ENCODE measurements around the gene TNFRSF25. TPM values are rescaled to one million over a fixed set of nuclear protein-coding genes. Genes with fewer than 3 reads are reported as not detected.
"Not testable (repeated sequence)": the region's sequence is repeated elsewhere in the genome, so short reads cannot be mapped to it uniquely, and the experiment has no call there.

Gene TNFRSF25
- polyA plus RNA-seq, 1 experiment, result 3.3 TPM

- Histone ChIP-seq H3K27me3 (ENCODE audit: control insufficient read depth, insufficient read depth, low read length) (peaks cover 10% of the 10 kb centered on the region), H3K4me3 (ENCODE audit: low read depth, low read length) (no peak overlapping the region), H3K36me3 (ENCODE audit: control insufficient read depth, insufficient read depth, low read length) (peaks cover 9% of the 10 kb centered on the region)
- no peak for DNase-seq (ENCODE audit: low read depth)
- TF ChIP-seq CTCF (IDR thresholded peaks at IDR 0.05; ENCODE audit: insufficient read depth, low read depth, low read length), result no peak
- ChIA-PET POLR2A (no interaction called here), CTCF (interaction anchor here (0.6 to 1.1 kb wide), 2 partner anchors 9 to 25 kb away, joined by 3 read pairs; no protein-coding TSS in a partner anchor)
Observed at GRCh38 chr1:6461051-6461530, 4.9 kb downstream of the TNFRSF25 start.

GRCh38 chr1:6460301-6461050, 5.5 kb downstream of the TNFRSF25 start:
- CTCF ChIA-PET, result interaction anchor here (0.6 to 1.2 kb wide), 5 partner anchors 10 to 186 kb away, joined by 3 to 6 read pairs (median 3); no protein-coding TSS in a partner anchor
- no peak for DNase-seq (ENCODE audit: low read depth)
- Histone ChIP-seq H3K27me3 (ENCODE audit: control insufficient read depth, insufficient read depth, low read length) (peaks cover 13% of the 10 kb centered on the region), H3K4me3 (ENCODE audit: low read depth, low read length) (no peak overlapping the region), H3K36me3 (ENCODE audit: control insufficient read depth, insufficient read depth, low read length) (peaks cover 9% of the 10 kb centered on the region)
- TF ChIP-seq CTCF (IDR thresholded peaks at IDR 0.05; ENCODE audit: insufficient read depth, low read depth, low read length), result no peak
- POLR2A ChIA-PET, result no interaction called here

GRCh38 chr1:6459850-6460265, 6.1 kb downstream of the TNFRSF25 start:
- POLR2A ChIA-PET, result no interaction called here
- peaks cover 13% of the 10 kb centered on the region for H3K27me3 ChIP-seq (ENCODE audit: control insufficient read depth, insufficient read depth, low read length)
- TF ChIP-seq CTCF (IDR thresholded peaks at IDR 0.05; ENCODE audit: insufficient read depth, low read depth, low read length), result no peak
- no peak for DNase-seq (ENCODE audit: low read depth)
- CTCF ChIA-PET, result interaction anchor here (0.9 to 1.2 kb wide), 4 partner anchors 10 to 187 kb away, joined by 3 to 6 read pairs (median 4); no protein-coding TSS in a partner anchor
- H3K4me3 ChIP-seq (ENCODE audit: low read depth, low read length), result no peak overlapping the region
- peaks cover 9% of the 10 kb centered on the region for H3K36me3 ChIP-seq (ENCODE audit: control insufficient read depth, insufficient read depth, low read length)

- TF ChIP-seq CTCF (IDR thresholded peaks at IDR 0.05; ENCODE audit: insufficient read depth, low read depth, low read length), result no peak
- no peak overlapping the region for H3K4me3 ChIP-seq (ENCODE audit: low read depth, low read length)
- H3K36me3 ChIP-seq (ENCODE audit: control insufficient read depth, insufficient read depth, low read length), result peaks cover 5% of the 10 kb centered on the region; the same call in 1 of the 2 replicates
- peaks cover 23% of the 10 kb centered on the region for H3K27me3 ChIP-seq (ENCODE audit: control insufficient read depth, insufficient read depth, low read length)
- ChIA-PET CTCF (interaction anchor here (1.8 kb wide), 1 partner anchor 18 kb away, joined by 5 read pairs; no protein-coding TSS in a partner anchor), POLR2A (no interaction called here)
- no peak for DNase-seq (ENCODE audit: low read depth)
Observed at GRCh38 chr1:6456800-6457466, 9.0 kb downstream of the TNFRSF25 start.

GRCh38 chr1:6455752-6456520, 10.0 kb downstream of the TNFRSF25 start:
- H3K4me3 ChIP-seq (ENCODE audit: low read depth, low read length); DNase-seq (ENCODE audit: low read depth); POLR2A ChIA-PET; H3K36me3 ChIP-seq (ENCODE audit: control insufficient read depth, insufficient read depth, low read length): not testable (repeated sequence)
- CTCF ChIA-PET, result interaction anchor here (1.8 to 9.5 kb wide), 2 partner anchors 17 kb away, joined by 5 to 62 read pairs; no protein-coding TSS in a partner anchor
- H3K27me3 ChIP-seq (ENCODE audit: control insufficient read depth, insufficient read depth, low read length), result peaks cover 27% of the 10 kb centered on the region
